Measurements from ENCODE around the gene GCDH. TPM values are rescaled to one million over a fixed set of nuclear protein-coding genes. Genes with fewer than 3 reads are reported as not detected.

Gene GCDH
- total RNA-seq, 2 experiments from 2014 or later: 31.5 to 48.7 TPM

GRCh38 chr19:12943437-12944044 lies 52.6 kb downstream of the GCDH start:
- BruUV-seq (replicated peaks): TSS peak; percentile 24
- Histone ChIP-seq H3K9me3 (ENCODE audit: low read length) (no peaks in the 10 kb centered on the region), H3K9me2 (ENCODE audit: insufficient read depth, low read length) (no peaks in the 10 kb centered on the region), H3K4me1 (ENCODE audit: insufficient read depth, low read length, poor library complexity, severe bottlenecking) (peaks cover 69% of the 10 kb centered on the region), H3K4me2 (ENCODE audit: low read length) (peak overlapping the region; percentile 58), H3K36me3 (ENCODE audit: insufficient read depth, low read length) (peaks cover 90% of the 10 kb centered on the region), H3K79me2 (ENCODE audit: insufficient read depth, low read depth, low read length) (peaks cover 62% of the 10 kb centered on the region), H2AFZ (ENCODE audit: low read length) (no peak overlapping the region), H3K4me3 (ENCODE audit: low read depth, low read length, poor library complexity, severe bottlenecking) (peak overlapping the region; percentile 20), H3K27ac (ENCODE audit: low read depth, low read length, poor library complexity, severe bottlenecking) (peak overlapping the region; percentile 51), H4K20me1 (ENCODE audit: insufficient read depth, low read length) (peaks cover 37% of the 10 kb centered on the region)
- DNase-seq (ENCODE audit: low spot score): no peak
- no peak for TF ChIP-seq EZH2phosphoT487 (IDR thresholded peaks at IDR 0.05; ENCODE audit: borderline replicate concordance, low read depth, low read length)
- ChIA-PET CTCF (ENCODE audit: unreplicated experiment) (interaction anchor here (0.5 kb wide), 1 partner anchor 34 kb away, joined by 3 read pairs; no protein-coding TSS in a partner anchor), POLR2A (no interaction called here)
- intact Hi-C loops (cut with micrococcal nuclease; ENCODE audit: unreplicated experiment): no loop called here

GRCh38 chr19:12944104-12944674 lies 53.2 kb downstream of the GCDH start:
- no peak overlapping the region for H3K4me3 ChIP-seq (ENCODE audit: low read depth, low read length, poor library complexity, severe bottlenecking)
- no TSS peak for BruUV-seq (replicated peaks)
- no peak for TF ChIP-seq CTCF (conservative IDR thresholded peaks at IDR 0.05; ENCODE audit: low read length)
- TF ChIP-seq EZH2phosphoT487 (IDR thresholded peaks at IDR 0.05; ENCODE audit: borderline replicate concordance, low read depth, low read length): no peak
- no peak for DNase-seq (ENCODE audit: low spot score)
- H2AFZ ChIP-seq (ENCODE audit: low read length): no peak overlapping the region
- H3K36me3 ChIP-seq (ENCODE audit: insufficient read depth, low read length): peaks cover 90% of the 10 kb centered on the region
- intact Hi-C loops (cut with micrococcal nuclease; ENCODE audit: unreplicated experiment): no loop called here
- peaks cover 31% of the 10 kb centered on the region for H4K20me1 ChIP-seq (ENCODE audit: insufficient read depth, low read length)
- no peaks in the 10 kb centered on the region for H3K9me3 ChIP-seq (ENCODE audit: low read length)
- CTCF ChIA-PET (ENCODE audit: unreplicated experiment): interaction anchor here (0.5 kb wide), 1 partner anchor 33 kb away, joined by 3 read pairs; no protein-coding TSS in a partner anchor
- peak overlapping the region; percentile 51 for H3K27ac ChIP-seq (ENCODE audit: low read depth, low read length, poor library complexity, severe bottlenecking)
- POLR2A ChIA-PET: no interaction called here
- H3K9me2 ChIP-seq (ENCODE audit: insufficient read depth, low read length): no peaks in the 10 kb centered on the region
- peaks cover 56% of the 10 kb centered on the region for H3K79me2 ChIP-seq (ENCODE audit: insufficient read depth, low read depth, low read length)
- H3K4me2 ChIP-seq (ENCODE audit: low read length): peak overlapping the region; percentile 58; the same call in 1 of the 2 replicates
- H3K4me1 ChIP-seq (ENCODE audit: insufficient read depth, low read length, poor library complexity, severe bottlenecking): peaks cover 69% of the 10 kb centered on the region

- H3K36me3 ChIP-seq (ENCODE audit: insufficient read depth, low read length): peaks cover 90% of the 10 kb centered on the region
- TF ChIP-seq EZH2phosphoT487 (IDR thresholded peaks at IDR 0.05; ENCODE audit: borderline replicate concordance, low read depth, low read length): no peak
- no peak for TF ChIP-seq CTCF (conservative IDR thresholded peaks at IDR 0.05; ENCODE audit: low read length)
- peaks cover 56% of the 10 kb centered on the region for H3K4me1 ChIP-seq (ENCODE audit: insufficient read depth, low read length, poor library complexity, severe bottlenecking)
- POLR2A ChIA-PET: no interaction called here
- DNase-seq (ENCODE audit: low spot score): peak; percentile 99
- H3K9me3 ChIP-seq (ENCODE audit: low read length): no peaks in the 10 kb centered on the region
- H2AFZ ChIP-seq (ENCODE audit: low read length): no peak within 1 kb of the TSS
- peak within 1 kb of the TSS; percentile 88 for H3K4me3 ChIP-seq (ENCODE audit: low read depth, low read length, poor library complexity, severe bottlenecking)
- H3K4me2 ChIP-seq (ENCODE audit: low read length): peak within 1 kb of the TSS; percentile 95
- CTCF ChIA-PET (ENCODE audit: unreplicated experiment): no interaction called here
- H3K79me2 ChIP-seq (ENCODE audit: insufficient read depth, low read depth, low read length): peaks cover 42% of the 10 kb centered on the region
- no TSS peak for BruUV-seq (replicated peaks)
- H3K9me2 ChIP-seq (ENCODE audit: insufficient read depth, low read length): no peaks in the 10 kb centered on the region
- intact Hi-C loops (cut with micrococcal nuclease; ENCODE audit: unreplicated experiment): no loop called here
- peak within 1 kb of the TSS; percentile 64 for H3K27ac ChIP-seq (ENCODE audit: low read depth, low read length, poor library complexity, severe bottlenecking)
- H4K20me1 ChIP-seq (ENCODE audit: insufficient read depth, low read length): peaks cover 17% of the 10 kb centered on the region
These were observed 54.6 kb downstream of the GCDH start, which contains the start of gene RAD23A for GRCh38 chr19:12945479-12946091. RAD23A (plus strand) TSS chr19:12945862; CDS start chr19:12945949, 87 bp downstream.

Measured in OCI-LY7 (cell line).